Stimulated activated CD8-positive, alpha-beta memory T cell treated with anti-CD3 and anti-CD28 coated beads, Interleukin-4, amount 100 ng/mL, for 24 hours (primary cell): ENCODE results near the gene HHAT.

ENCODE experiments used
- DNase-seq: peaks from one replicate; pipeline ENCODE4 v3.0.0-alpha.2; 2020; ENCODE audit warnings: low read depth

HHAT gene

DNA sequence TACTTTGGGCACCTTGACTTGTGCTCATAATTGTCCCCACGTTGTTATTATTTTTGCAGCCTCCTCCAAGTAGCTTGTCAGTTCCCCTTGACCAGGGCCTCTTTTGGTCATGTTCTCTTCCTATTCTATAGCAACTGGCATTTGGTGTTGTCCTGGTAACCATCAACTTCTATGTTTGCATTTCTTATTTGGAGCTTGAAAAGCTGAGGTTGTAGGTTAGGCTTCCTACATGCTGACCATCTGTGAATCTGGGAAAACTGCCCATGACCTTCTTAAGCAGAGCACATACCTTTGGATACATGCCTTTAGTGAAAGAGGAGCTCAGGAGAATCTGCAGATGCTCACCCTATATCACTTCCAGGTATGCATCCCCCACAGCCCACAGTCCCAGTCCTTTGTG is 160.8 kb downstream of the HHAT start:
- no peak for DNase-seq

- DNase-seq, result no peak
Measured at GRCh38 chr1:210490781-210491180, 162.1 kb downstream of the HHAT start.

DNA sequence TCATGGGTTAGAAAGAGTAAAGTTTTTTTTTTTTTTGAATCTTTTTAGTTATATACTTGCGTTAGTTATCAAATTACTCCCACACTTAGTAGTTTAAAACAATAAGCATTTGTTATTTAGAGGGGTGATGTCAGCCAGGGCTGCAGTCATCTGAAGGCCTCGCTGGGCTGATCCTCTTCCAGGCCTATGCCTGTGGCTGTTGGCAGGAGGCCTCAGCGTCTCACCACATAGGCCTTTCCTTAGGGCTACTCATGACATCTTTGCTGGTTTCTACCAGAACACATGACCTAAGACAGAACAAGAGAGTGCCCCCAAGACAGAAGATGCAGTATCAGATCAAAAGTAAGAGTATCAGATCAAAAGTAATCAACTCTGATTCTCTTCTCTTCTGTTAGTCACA is 167.4 kb downstream of the HHAT start:
- no peak for DNase-seq

- DNase-seq, result no peak
Measured at GRCh38 chr1:210499956-210500355, 171.3 kb downstream of the HHAT start.

- no peak for DNase-seq
Measured at GRCh38 chr1:210500831-210501230, 172.1 kb downstream of the HHAT start.

DNA sequence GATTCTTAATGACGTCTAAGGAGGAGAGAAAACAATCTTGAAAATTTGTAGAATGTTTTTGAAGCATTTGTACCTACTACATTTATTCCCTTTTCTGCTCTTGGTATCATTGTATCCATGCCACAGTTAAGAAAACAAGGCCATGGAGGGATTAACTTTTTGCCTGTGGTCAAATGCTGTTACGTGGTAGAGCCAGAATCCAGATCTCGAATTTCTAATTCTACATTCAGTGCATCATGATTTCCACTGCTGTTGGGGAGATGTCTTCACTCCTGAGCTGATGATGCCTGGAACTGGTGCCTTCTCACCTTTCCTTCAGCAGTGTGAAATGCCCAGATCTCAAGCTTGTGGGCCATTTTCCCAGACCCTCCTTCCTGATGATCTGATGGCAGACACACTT is 175.6 kb downstream of the HHAT start:
- no peak for DNase-seq

DNA sequence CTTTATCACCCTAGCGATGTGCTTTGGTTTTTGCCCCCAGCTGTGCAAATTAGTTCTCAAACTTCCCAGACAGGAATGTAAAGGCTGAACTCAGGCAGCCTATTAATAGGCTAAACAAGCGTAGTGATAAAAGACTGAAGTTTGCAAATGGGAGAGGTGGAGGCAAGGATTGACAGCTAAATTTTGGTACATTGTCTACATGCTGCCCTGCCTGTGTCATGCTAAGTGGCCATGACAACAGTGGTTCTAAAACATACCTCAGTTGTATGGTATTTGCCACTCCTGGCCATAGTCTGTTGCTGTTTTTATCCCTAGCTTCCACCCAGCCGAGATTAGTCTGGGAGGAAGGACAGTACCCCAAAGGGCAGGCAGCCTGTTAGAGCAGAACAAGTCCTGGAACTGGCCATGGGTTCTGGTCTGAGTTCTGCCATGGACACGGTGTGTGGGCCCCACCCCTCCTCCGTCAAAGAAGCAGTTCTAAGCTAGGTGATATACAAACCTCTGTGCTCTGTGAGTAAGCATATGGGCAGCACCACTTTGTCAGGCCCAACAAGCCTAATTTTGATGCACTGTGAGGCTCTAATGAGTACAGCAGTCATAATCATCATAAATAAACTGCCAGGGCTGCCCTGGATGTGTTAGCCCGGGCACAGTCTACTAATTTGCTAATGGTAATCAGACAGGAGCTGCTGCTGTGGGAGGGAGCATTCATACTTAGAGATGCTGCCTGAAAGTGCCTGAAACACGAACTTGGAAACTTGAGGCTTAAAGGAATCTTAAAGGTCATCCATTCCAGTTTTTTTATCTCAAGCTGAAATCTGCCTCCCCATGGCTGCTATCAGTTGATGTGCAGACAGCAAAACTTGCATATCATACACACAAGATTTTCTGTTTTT is 177.1 kb downstream of the HHAT start:
- DNase-seq, result no peak

DNA sequence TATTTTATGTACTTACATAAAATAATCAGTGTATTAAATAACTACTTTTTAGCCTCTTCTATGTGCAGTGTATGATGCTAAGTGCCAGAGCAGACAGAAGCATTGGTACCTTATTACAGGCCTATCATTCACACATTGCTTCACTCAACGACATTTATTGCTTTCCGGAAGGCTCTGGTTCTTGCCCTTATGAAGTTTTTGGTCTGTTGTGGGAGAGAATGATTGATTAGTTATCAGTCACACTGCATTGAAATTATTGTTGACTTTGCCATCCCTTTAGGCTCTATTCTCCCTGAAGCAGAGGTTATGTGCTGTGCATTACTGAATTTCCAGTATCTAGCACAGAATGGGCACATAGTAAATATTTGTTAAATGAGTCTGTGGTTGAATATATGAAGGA is 178.0 kb downstream of the HHAT start:
- no peak for DNase-seq

DNA sequence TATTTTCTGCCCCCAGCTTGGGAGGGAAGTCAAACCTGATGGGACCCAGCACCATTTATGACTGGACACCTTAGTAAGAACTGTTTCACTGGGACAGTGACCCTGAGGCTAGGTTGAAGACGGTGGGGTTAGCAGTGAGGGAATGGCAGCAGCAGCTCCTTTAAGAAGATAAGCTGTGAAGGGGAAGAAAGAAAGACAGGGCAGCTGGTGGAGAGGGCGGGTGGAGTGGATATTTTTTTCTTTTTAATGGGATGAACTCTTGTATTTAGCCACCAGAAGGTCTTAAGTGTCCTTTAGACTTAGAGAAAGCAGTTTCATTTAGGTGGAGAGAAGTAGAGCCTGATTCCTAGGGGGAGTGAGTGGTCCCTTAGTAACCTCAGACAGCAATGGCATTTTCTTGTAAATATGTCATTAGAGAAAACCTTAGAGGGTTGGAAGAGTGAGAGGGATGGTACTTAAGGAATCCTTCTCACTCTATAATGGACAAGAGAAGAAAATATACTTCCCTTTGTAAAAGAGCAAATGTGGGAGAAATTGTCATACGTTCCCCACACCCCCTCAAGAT is 187.5 kb downstream of the HHAT start:
- no peak for DNase-seq

- no peak for DNase-seq
Measured at GRCh38 chr1:210516697-210517459, 188.2 kb downstream of the HHAT start.

DNA sequence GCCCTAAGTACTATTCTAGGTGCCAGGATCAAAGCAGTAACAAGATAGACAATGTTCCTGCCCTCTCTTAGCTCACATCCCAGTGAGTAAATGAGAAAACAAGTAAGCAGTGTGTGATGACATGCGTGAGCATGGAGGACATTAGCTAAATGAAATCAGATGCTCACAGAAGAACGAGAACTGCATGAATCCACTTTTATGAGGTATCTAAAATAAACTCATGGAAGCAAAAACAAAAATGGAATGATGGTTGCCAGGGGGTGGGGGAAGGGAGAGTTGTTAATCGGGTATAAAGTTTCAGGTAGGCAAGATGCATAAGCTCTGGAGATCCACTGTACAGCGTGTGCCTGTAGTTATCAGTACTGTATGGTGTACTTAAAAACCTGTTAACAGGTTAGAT is 195.1 kb downstream of the HHAT start:
- no peak for DNase-seq

GRCh38 chr1:210525716-210526454 is 197.2 kb downstream of the HHAT start:
- DNase-seq, result no peak

DNA sequence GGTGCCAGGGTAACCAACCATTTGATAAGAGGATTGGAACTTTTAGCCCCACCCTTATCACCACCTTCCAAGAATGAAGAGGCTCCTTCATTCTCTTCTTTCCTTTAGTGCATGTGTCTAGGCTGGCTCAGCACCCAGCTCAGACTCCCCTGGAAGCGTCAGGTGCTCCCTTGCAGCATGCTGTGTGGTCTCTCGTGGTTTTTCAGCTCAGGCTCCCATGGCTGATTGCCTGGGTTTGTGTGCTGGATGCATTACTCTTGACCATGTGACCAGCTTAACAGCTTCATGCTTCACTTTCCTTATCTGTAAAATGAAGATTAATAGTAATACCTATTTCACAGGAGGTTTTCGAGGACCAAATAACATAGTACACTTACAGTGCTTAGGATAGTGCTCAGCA is 198.4 kb downstream of the HHAT start:
- DNase-seq, result no peak

GRCh38 chr1:210531475-210532222 is 202.9 kb downstream of the HHAT start:
- no peak for DNase-seq

DNA sequence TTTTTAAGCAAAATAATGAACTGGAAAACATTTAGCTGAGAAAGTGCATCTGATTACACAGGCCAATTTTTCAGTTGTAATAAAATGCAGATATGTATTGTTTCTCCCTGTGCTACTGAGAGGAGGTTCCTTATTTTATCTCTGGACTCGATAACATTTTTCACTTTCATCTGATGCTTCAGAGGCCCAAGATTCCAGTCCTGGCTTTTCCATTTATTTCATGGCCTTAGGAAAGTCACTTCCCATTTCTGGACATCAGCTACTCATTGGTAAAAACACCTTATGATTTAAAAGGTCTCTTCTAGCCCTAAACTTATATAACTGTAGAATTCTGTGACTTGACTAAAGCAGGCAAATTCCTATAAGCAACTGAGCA is 203.5 kb downstream of the HHAT start:
- no peak for DNase-seq

DNA sequence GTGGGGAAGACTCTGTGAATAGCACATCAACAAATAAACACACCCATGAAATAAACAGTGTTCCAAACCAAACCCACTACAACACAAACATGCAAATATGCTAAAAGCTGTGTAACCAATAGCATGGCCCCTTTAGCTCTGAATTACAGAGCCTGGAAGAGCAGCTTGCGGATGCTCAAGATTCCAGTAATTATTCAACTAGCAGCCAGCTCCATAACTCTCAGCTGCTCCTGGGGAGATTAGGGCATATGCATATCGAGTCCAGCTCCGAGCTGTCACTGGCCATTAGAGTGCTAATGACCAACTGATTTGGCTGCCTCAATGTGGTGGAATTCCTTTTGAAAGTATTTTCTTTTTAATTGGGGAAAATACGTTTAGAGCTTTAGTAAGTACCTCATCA is 207.1 kb downstream of the HHAT start:
- DNase-seq, result no peak

GRCh38 chr1:210536254-210536961 is 207.7 kb downstream of the HHAT start:
- DNase-seq, result no peak

GRCh38 chr1:210540288-210540687 is 211.6 kb downstream of the HHAT start:
- no peak for DNase-seq

DNA sequence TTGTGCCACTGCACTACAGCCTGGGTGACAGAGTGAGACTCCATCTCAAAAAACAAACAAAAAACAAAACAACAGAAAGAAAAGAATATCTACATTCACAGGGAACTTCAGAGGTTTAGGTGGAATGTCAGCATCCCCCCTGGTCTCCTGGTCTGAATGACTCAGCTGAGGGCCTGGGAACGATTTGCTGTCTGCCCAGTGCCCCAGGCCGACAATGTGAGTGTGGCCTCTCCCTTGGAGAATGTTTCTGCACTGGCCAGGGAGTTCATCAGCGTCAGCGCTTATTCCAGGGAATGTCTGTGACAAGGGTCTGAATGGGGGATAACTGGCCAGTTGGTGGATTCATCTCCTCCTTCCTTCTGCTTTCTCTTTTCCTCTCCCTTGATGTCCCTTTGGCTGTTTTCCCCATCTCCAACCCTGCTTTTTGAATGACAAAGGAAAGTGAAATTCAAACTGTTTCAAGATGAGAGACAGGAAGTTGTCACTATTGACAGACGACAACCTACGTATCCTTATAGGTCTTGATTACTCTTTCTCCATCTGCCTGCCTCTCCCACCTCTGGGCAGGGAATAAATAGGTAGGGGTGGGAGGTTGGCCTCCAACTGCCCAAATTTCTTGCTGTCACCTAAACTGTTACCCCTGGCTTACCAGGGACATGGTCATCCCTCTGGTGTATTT is 213.1 kb downstream of the HHAT start:
- DNase-seq, result no peak

- DNase-seq, result no peak
Measured at GRCh38 chr1:210551899-210552298, 223.2 kb downstream of the HHAT start.
